Bronchial epithelial cell (primary cell): ENCODE results near the gene SAMHD1. TPM values are rescaled to one million over a fixed set of nuclear protein-coding genes. Genes with fewer than 3 reads are reported as not detected.

Experiments used
- DNase-seq: peaks from one replicate; pipeline ENCODE4 v3.0.0-alpha.2; 2010; ENCODE audit warnings: low read depth
- FAIRE-seq: peaks from 2 replicates; lab custom pipeline; 2011; peaks lifted over from hg19 to GRCh38; lab: Jason Lieb, UNC
- H3K27me3 ChIP-seq: 2 replicates; pipeline ENCODE4 v1.5.1; 2011; ENCODE audit warnings: low read length; ENCODE audit not compliant: control insufficient read depth, insufficient read depth
- H3K36me3 ChIP-seq: 2 replicates; pipeline ENCODE4 v1.5.1; 2011; ENCODE audit warnings: low read length; ENCODE audit not compliant: control insufficient read depth, insufficient read depth
- H3K4me3 ChIP-seq: 2 replicates; pipeline ENCODE4 v1.5.1; 2011; ENCODE audit warnings: mild to moderate bottlenecking, low read depth, low read length, control low read depth
- CTCF ChIP-seq: IDR thresholded peaks from 2 replicates; pipeline ENCODE4 v1.5.1; 2011; ENCODE audit warnings: mild to moderate bottlenecking, moderate library complexity, low read length, control low read depth, inconsistent platforms; ENCODE audit not compliant: insufficient read depth, severe bottlenecking
- total RNA-seq: library from RNA; depleted of rRNA; stranded (reverse); fragments of >200 nt; gene quantifications from 2 replicates; pipeline ENCODE4 v1.2.1, GENCODE V29; 2014

The SAMHD1 gene
- total RNA-seq, 1 donor from 2014 or later: 1.8 TPM

GRCh38 chr20:36989797-36990196 is 38.3 kb upstream of the SAMHD1 start:
- Histone ChIP-seq H3K36me3 (no peaks in the 10 kb centered on the region), H3K27me3 (no peaks in the 10 kb centered on the region), H3K4me3 (no peak overlapping the region)
- TF ChIP-seq CTCF: no peak
- DNase-seq: no peak
- FAIRE-seq: no peak

- H3K27me3 ChIP-seq: no peaks in the 10 kb centered on the region
- no peak for FAIRE-seq
- H3K36me3 ChIP-seq: no peaks in the 10 kb centered on the region
- no peak overlapping the region for H3K4me3 ChIP-seq
- TF ChIP-seq CTCF: no peak
- peak; percentile 35 for DNase-seq
Measured at GRCh38 chr20:36988494-36988966, 37.0 kb upstream of the SAMHD1 start.

GRCh38 chr20:36984257-36984638 is 32.7 kb upstream of the SAMHD1 start:
- TF ChIP-seq CTCF: no peak
- Histone ChIP-seq H3K36me3 (no peaks in the 10 kb centered on the region), H3K4me3 (no peak overlapping the region), H3K27me3 (no peaks in the 10 kb centered on the region)
- FAIRE-seq (no peak), DNase-seq (no peak)

GRCh38 chr20:36975099-36975818 is 23.8 kb upstream of the SAMHD1 start:
- H3K4me3 ChIP-seq: no peak overlapping the region
- no peak for DNase-seq
- no peaks in the 10 kb centered on the region for H3K27me3 ChIP-seq
- TF ChIP-seq CTCF: no peak
- FAIRE-seq: no peak
- H3K36me3 ChIP-seq: no peaks in the 10 kb centered on the region

GRCh38 chr20:36974660-36975059 is 23.2 kb upstream of the SAMHD1 start:
- Histone ChIP-seq H3K27me3 (no peaks in the 10 kb centered on the region), H3K36me3 (no peaks in the 10 kb centered on the region), H3K4me3 (no peak overlapping the region)
- DNase-seq: no peak
- no peak for TF ChIP-seq CTCF
- FAIRE-seq: no peak

- FAIRE-seq (no peak), DNase-seq (no peak)
- no peak overlapping the region for H3K4me3 ChIP-seq
- no peaks in the 10 kb centered on the region for H3K27me3 ChIP-seq
- no peak for TF ChIP-seq CTCF
- no peaks in the 10 kb centered on the region for H3K36me3 ChIP-seq
Measured at GRCh38 chr20:36971103-36971502, 19.6 kb upstream of the SAMHD1 start.
